ENCODE results near the gene NUP188. TPM values are rescaled to one million over a fixed set of nuclear protein-coding genes. Genes with fewer than 3 reads are reported as not detected.

NUP188 gene
- total and polyA plus RNA-seq, 4 donors, result 6.9 to 34.7 (median 19.2) TPM

GRCh38 chr9:129008469-129008965 is 61.0 kb downstream of the NUP188 start (continued):
- TF ChIP-seq ZBTB33 (IDR thresholded peaks at IDR 0.05), result no peak
- no peak for TF ChIP-seq YY1 (IDR thresholded peaks at IDR 0.05)
- TF ChIP-seq NR2F2 (IDR thresholded peaks at IDR 0.05), result no peak
- no peak for TF ChIP-seq HNF4G (IDR thresholded peaks at IDR 0.05)
- no peak for TF ChIP-seq MAX (IDR thresholded peaks at IDR 0.05)
- TF ChIP-seq EGR1 (IDR thresholded peaks at IDR 0.05; ENCODE audit: low read depth in 2 of 2), result no peak
- no peak for TF ChIP-seq TAF1 (conservative IDR thresholded peaks at IDR 0.05)

GRCh38 chr9:129008986-129009583 is 61.6 kb downstream of the NUP188 start:
- H3K27me3 ChIP-seq (ENCODE audit: control insufficient read depth in 4 of 4, insufficient read depth in 4 of 4, low read length in 3 of 4), result no peaks in the 10 kb centered on the region
- H3K27ac ChIP-seq (ENCODE audit: low read depth in 1 of 2, low read length in 2 of 2), result no peak overlapping the region
- DNase-seq (ENCODE audit: low spot score), result no peak
- WGBS, result 91% methylated on average over 13 of the region's 13 CpGs
- peaks cover 0 to 11% (median 3%) of the 10 kb centered on the region in 4 donors for H3K4me1 ChIP-seq (ENCODE audit: control insufficient read depth in 4 of 4, insufficient read depth in 4 of 4, low read length in 3 of 4)
- H3K36me3 ChIP-seq (ENCODE audit: control insufficient read depth in 4 of 4, insufficient read depth in 3 of 4, low read depth in 1 of 4, low read length in 3 of 4), result peaks cover 0 to 26% (median 7%) of the 10 kb centered on the region in 4 donors
- no peaks in the 10 kb centered on the region for H3K9me3 ChIP-seq (ENCODE audit: control insufficient read depth in 4 of 4, low read length in 3 of 4)
- H3K4me3 ChIP-seq (ENCODE audit: low read depth in 1 of 3, low read length in 3 of 3), result no peak overlapping the region
- H3K9ac ChIP-seq (ENCODE audit: low read depth in 1 of 2, low read length in 2 of 2), result no peak overlapping the region
- no peak for TF ChIP-seq GABPA (IDR thresholded peaks at IDR 0.05 in 1 of 2, conservative IDR thresholded peaks at IDR 0.05 in 1 of 2)
- TF ChIP-seq HNF4G (IDR thresholded peaks at IDR 0.05), result no peak
- no peak for TF ChIP-seq ATF3 (IDR thresholded peaks at IDR 0.05)
- no peak for TF ChIP-seq RAD21 (IDR thresholded peaks at IDR 0.05)
- TF ChIP-seq YY1 (IDR thresholded peaks at IDR 0.05), result no peak
- no peak for TF ChIP-seq NR2F2 (IDR thresholded peaks at IDR 0.05)
- TF ChIP-seq SP1 (IDR thresholded peaks at IDR 0.05), result no peak
- TF ChIP-seq MAX (IDR thresholded peaks at IDR 0.05), result no peak
- TF ChIP-seq EGR1 (IDR thresholded peaks at IDR 0.05; ENCODE audit: low read depth in 2 of 2), result no peak
- TF ChIP-seq TAF1 (conservative IDR thresholded peaks at IDR 0.05), result no peak
- no peak for TF ChIP-seq JUND (IDR thresholded peaks at IDR 0.05)
- no peak for TF ChIP-seq HNF4A (conservative IDR thresholded peaks at IDR 0.05)
- no peak for TF ChIP-seq RXRA (IDR thresholded peaks at IDR 0.05)

GRCh38 chr9:129009584-129010141 is 62.2 kb downstream of the NUP188 start:
- WGBS, result 98% methylated on average over 17 of the region's 17 CpGs
- Histone ChIP-seq H3K4me1 (ENCODE audit: control insufficient read depth in 4 of 4, insufficient read depth in 4 of 4, low read length in 3 of 4) (peaks cover 0 to 11% (median 3%) of the 10 kb centered on the region in 4 donors), H3K36me3 (ENCODE audit: control insufficient read depth in 4 of 4, insufficient read depth in 3 of 4, low read depth in 1 of 4, low read length in 3 of 4) (peaks cover 0 to 32% (median 10%) of the 10 kb centered on the region in 4 donors), H3K27ac (ENCODE audit: low read depth in 1 of 2, low read length in 2 of 2) (no peak overlapping the region), H3K9me3 (ENCODE audit: control insufficient read depth in 4 of 4, low read length in 3 of 4) (no peaks in the 10 kb centered on the region), H3K27me3 (ENCODE audit: control insufficient read depth in 4 of 4, insufficient read depth in 4 of 4, low read length in 3 of 4) (no peaks in the 10 kb centered on the region), H3K4me3 (ENCODE audit: low read depth in 1 of 3, low read length in 3 of 3) (no peak overlapping the region), H3K9ac (ENCODE audit: low read depth in 1 of 2, low read length in 2 of 2) (no peak overlapping the region)
- TF ChIP-seq TAF1 (conservative IDR thresholded peaks at IDR 0.05) (no peak), CTCF (IDR thresholded peaks at IDR 0.05; ENCODE audit: low read depth, low read length, missing input control) (no peak), GABPA (IDR thresholded peaks at IDR 0.05 in 1 of 2, conservative IDR thresholded peaks at IDR 0.05 in 1 of 2) (no peak)
- no peak for DNase-seq (ENCODE audit: low spot score)

Measured in liver (tissue), 9 donors.